Fibroblast of pulmonary artery (primary cell): Measurements from ENCODE around the gene RAB31.
A peak's percentile ranks its signal among the peaks of the same experiment; 100 is the strongest.

ENCODE experiments used
- DNase-seq: peaks from one replicate; pipeline ENCODE4 v3.0.0-alpha.2; 2010; ENCODE audit warnings: low read depth
- H3K4me3 ChIP-seq: replicated peaks from 2 replicates; pipeline ENCODE4 v1.5.1; 2011; ENCODE audit warnings: low read depth, mild to moderate bottlenecking, control low read depth, low read length, moderate library complexity
- TF ChIP-seq, protein P1 (sequence below): IDR thresholded peaks from 2 replicates; pipeline ENCODE4 v1.5.1; 2011; ENCODE audit warnings: mild to moderate bottlenecking, control low read depth, low read length, inconsistent platforms; ENCODE audit errors: missing control alignments

Gene RAB31

DNA sequence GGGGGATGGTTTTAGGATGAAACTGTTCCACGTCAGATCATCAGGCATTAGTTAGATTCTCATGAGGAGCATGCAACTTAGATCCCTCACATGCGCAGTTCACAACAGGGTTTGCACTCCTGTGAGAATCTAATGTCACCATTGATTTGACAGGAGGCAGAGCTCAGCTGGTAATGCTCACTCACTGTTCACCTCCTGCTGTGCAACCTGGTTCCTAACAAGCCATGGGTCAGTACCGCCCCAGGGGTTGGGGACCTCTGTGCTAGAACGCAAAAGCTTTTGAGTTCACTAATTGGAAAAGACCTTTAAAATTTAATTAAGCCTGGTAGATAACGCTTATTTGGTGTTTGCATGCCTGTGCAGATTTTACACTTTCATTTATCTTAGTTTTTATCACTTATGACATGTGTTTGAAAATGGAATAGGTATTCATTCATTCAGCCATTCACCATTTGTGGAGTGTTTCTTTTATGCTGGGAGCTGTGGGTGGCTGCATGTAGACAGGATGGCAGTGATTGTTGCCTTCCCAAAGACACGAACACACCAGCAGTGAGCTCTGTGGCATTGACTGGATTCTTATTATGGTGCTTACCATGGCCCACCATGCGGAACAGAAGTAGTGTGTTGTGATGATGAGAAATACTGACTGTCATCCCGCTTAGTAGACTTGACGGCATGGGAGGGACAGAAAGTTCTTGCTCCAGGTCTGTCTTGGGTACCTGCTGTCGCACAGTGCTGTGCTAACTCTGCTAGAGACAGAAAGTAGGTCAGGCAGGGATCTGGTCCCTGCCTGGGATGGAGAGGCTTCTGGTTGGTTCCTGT lies 6.4 kb downstream of the RAB31 start:
- no peak overlapping the region for H3K4me3 ChIP-seq
- DNase-seq, result no peak
- TF ChIP-seq, protein P1, sequence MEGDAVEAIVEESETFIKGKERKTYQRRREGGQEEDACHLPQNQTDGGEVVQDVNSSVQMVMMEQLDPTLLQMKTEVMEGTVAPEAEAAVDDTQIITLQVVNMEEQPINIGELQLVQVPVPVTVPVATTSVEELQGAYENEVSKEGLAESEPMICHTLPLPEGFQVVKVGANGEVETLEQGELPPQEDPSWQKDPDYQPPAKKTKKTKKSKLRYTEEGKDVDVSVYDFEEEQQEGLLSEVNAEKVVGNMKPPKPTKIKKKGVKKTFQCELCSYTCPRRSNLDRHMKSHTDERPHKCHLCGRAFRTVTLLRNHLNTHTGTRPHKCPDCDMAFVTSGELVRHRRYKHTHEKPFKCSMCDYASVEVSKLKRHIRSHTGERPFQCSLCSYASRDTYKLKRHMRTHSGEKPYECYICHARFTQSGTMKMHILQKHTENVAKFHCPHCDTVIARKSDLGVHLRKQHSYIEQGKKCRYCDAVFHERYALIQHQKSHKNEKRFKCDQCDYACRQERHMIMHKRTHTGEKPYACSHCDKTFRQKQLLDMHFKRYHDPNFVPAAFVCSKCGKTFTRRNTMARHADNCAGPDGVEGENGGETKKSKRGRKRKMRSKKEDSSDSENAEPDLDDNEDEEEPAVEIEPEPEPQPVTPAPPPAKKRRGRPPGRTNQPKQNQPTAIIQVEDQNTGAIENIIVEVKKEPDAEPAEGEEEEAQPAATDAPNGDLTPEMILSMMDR, result no peak

DNA sequence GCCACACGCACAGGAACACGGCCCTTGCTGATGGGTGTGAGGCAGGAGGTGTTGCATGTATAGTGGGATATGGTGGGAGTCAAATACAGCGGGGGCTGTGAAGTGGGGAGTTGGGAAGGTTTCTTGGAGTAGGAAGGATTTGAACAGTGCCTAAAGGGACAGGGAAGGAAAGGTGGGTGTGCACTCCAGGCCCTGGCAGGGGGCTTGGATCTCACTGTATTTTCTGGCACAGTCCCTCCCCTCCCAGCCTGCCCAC lies 6.9 kb downstream of the RAB31 start:
- no peak for DNase-seq
- no peak overlapping the region for H3K4me3 ChIP-seq
- TF ChIP-seq, protein P1, result no peak

DNA sequence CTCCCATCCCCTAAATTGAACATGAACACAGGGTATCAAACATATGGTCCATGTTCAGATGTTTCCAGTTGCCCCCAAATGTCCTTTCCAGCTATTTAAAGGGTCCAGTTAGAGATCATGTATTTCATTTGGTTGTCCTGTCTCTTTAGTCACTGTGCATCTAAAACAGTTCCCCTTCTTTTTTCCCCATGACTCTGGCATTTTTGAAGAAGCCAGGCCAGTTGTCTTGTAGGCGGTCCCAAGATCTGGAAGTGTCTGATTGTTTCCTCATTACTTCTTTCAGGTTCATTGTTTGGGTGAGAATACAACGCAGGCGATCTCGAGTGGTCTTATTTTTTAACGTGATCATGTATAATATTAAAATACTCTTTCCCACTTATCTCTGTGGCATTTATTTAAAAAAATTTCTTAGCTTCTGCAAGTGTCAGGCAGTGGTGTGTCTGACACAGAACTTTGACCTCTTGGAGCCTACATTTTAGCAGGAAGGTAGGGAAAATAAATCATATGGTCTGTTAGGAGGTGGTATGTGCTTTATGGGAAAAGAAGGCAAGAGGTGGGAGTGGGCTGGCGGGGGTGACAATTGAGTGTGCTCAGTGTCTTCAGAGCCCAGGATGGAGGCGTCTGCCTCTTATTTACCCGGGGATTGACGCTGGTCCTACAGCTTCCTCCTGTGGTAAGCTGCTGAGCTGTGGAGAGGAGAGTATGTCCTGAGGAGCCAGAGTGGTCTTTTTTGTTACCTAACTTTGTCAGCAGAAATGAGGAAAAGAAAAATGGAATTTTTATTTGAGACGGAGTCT lies 8.1 kb downstream of the RAB31 start:
- DNase-seq, result no peak
- TF ChIP-seq, protein P1, result no peak
- no peak overlapping the region for H3K4me3 ChIP-seq

DNA sequence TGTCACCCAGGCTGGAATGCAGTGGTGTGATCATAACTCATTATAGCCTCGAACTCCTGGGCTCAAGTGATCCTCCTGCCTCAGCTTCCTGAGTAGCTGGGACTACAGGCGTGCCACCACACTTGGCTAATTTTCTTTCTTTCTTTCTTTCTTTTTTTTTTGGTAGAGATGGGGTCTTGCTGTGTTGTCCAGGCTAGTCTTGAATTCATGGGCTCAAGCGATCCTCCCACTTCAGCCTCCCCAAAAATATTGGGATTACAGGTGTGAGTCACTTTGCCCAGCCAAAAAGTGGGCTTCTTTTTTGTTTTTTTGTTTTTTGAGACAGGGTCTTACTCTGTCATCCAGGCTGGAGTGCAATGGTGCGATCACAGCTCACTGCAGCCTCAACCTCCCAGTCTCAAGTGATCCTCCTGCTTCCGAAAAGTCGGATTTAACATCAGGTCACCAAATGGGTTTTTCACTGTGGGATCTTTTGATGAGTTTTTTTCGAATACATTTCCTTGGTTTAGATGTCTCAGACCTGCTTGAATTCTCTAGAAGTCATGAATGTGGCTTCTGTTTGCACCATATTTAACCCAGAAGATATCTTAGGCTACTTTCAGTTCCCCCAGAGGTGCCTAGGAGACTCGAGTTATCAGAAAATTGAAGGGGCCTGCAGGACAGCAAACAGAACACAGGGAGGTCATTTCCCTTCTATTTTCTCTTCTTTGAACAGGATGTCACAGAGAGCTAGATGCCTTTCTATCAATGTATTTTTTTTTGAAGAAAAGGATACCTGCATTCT lies 8.9 kb downstream of the RAB31 start:
- H3K4me3 ChIP-seq, result no peak overlapping the region
- no peak for DNase-seq
- TF ChIP-seq, protein P1, result no peak

DNA sequence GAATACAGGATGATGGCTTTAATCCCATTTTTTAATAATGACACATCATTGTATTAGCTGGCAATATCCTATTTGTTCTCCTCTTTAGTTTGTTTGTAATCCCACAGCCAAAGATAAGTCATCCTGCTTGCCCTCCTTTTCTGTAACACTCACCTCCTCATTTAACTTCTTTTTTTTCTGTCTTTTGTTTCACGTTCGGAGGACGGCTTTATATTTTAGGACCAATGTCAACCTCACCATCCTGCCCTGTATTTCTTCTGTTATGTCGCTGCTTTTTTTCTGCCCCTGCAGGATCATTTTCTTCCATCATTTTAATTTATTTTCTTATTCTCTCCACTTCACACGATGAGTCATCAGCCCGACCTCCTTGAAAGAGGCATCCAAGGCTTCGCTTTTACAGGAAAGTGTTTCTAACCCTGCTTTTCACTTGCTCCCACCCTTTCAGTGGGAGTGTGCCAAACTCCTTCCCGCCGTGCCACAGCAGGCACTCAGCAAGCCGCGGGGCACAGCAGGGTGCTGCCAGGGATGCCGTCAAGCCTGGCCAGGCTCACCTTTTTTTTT lies 11.4 kb downstream of the RAB31 start:
- TF ChIP-seq, protein P1, result no peak
- DNase-seq, result peak; percentile 80
- peak overlapping the region; percentile 15 for H3K4me3 ChIP-seq

DNA sequence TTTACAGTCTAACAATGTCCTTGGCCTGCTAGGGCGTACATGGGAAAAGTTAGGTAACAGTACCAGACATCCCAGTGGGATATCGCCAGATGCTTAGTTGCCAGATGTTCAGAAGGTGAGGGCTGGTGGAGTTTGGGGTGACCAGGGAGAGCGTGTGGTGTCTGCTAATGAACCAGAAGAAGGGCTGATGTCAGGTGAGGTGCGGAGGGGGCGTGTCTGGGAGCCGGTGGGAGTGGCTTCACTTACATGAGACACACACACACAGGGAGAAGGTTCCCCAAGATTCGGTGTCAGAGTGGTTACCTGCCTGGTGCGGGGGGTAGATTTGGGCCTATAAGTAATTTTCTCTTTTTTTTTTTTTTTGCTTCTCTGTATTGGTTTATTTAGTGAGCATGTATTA lies 12.2 kb downstream of the RAB31 start:
- no peak for DNase-seq
- no peak overlapping the region for H3K4me3 ChIP-seq
- TF ChIP-seq, protein P1, result no peak
